ENCODE results near the gene ATP6V1C2.
A peak's percentile ranks its signal among the peaks of the same experiment; 100 is the strongest.

The ATP6V1C2 gene

GRCh38 chr2:10733566-10733925, 12.1 kb downstream of the ATP6V1C2 start:
- DNase-seq = no peak

- DNase-seq = no peak
These were observed 12.6 kb downstream of the ATP6V1C2 start for GRCh38 chr2:10733980-10734379.

GRCh38 chr2:10738192-10738591, 16.8 kb downstream of the ATP6V1C2 start:
- DNase-seq = no peak

GRCh38 chr2:10740226-10740625, 18.8 kb downstream of the ATP6V1C2 start:
- DNase-seq = no peak

- no peak for DNase-seq
These were observed 19.7 kb downstream of the ATP6V1C2 start for GRCh38 chr2:10741139-10741538.

GRCh38 chr2:10742666-10743065, 21.2 kb downstream of the ATP6V1C2 start:
- DNase-seq = no peak

GRCh38 chr2:10750610-10751009, 29.2 kb downstream of the ATP6V1C2 start:
- no peak for DNase-seq

- DNase-seq = no peak
These were observed 30.8 kb downstream of the ATP6V1C2 start for GRCh38 chr2:10752236-10752635.

- DNase-seq = no peak
These were observed 31.7 kb downstream of the ATP6V1C2 start for GRCh38 chr2:10753156-10753555.

- DNase-seq = no peak
These were observed 32.4 kb downstream of the ATP6V1C2 start for GRCh38 chr2:10753876-10754275.

- DNase-seq = no peak
These were observed 34.2 kb downstream of the ATP6V1C2 start for GRCh38 chr2:10755621-10756020.

GRCh38 chr2:10757814-10758286, 36.4 kb downstream of the ATP6V1C2 start:
- no peak for DNase-seq

GRCh38 chr2:10759151-10759714, 37.8 kb downstream of the ATP6V1C2 start:
- DNase-seq = no peak

GRCh38 chr2:10760794-10761504, 39.5 kb downstream of the ATP6V1C2 start:
- DNase-seq = no peak

GRCh38 chr2:10761591-10761990, 40.2 kb downstream of the ATP6V1C2 start:
- no peak for DNase-seq

GRCh38 chr2:10762651-10763460, 41.4 kb downstream of the ATP6V1C2 start:
- peak; percentile 14 for DNase-seq

- no peak for DNase-seq
These were observed 42.0 kb downstream of the ATP6V1C2 start for GRCh38 chr2:10763461-10763800.

- DNase-seq = no peak
These were observed 42.8 kb downstream of the ATP6V1C2 start for GRCh38 chr2:10764096-10764785.

GRCh38 chr2:10764896-10765295, 43.5 kb downstream of the ATP6V1C2 start:
- DNase-seq = no peak

GRCh38 chr2:10765461-10765860, 44.0 kb downstream of the ATP6V1C2 start:
- no peak for DNase-seq

- no peak for DNase-seq
These were observed 44.5 kb downstream of the ATP6V1C2 start for GRCh38 chr2:10765914-10766313.

GRCh38 chr2:10768063-10768507, 46.7 kb downstream of the ATP6V1C2 start:
- DNase-seq = no peak
